Measurements from ENCODE around the gene RHBDL1. TPM values are rescaled to one million over a fixed set of nuclear protein-coding genes. Genes with fewer than 3 reads are reported as not detected.

Gene RHBDL1
- total and polyA plus RNA-seq, 2 experiments from 2014 or later = 8.4 to 10.1 TPM

GRCh38 chr16:630815-631405 lies 44.6 kb upstream of the RHBDL1 start, which contains the start of gene WFIKKN1:
WFIKKN1 (plus strand) TSS chr16:630985; CDS start chr16:631254, 269 bp downstream.
- ATAC-seq (peak; percentile 59), DNase-seq (ENCODE audit: low spot score) (peak; percentile 78)
- peak within 1 kb of the TSS; percentile 89 for H3K27ac Mint-ChIP-seq
- Histone ChIP-seq H3F3A (replicated peaks; ENCODE audit: low read depth) (no peaks in the 10 kb centered on the region), H3K9me2 (ENCODE audit: insufficient read depth) (no peaks in the 10 kb centered on the region), H2AFZ (no peak within 1 kb of the TSS), H3K27ac (ENCODE audit: low read depth) (peak within 1 kb of the TSS; percentile 74; the same call in 1 of the 2 replicates), H3K4me1 (ENCODE audit: insufficient read depth) (peaks cover 13% of the 10 kb centered on the region), H3K4me2 (peak within 1 kb of the TSS; percentile 74), H3K27me3 (ENCODE audit: insufficient read depth) (no peaks in the 10 kb centered on the region), H3K36me3 (ENCODE audit: insufficient read depth) (no peaks in the 10 kb centered on the region), H3K4me3 (peak within 1 kb of the TSS; percentile 51), H4K20me1 (replicated peaks; ENCODE audit: insufficient read depth) (no peaks in the 10 kb centered on the region), H3K79me2 (replicated peaks; ENCODE audit: insufficient read depth) (no peaks in the 10 kb centered on the region; the same call in 1 of the 2 replicates)
- peaks cover 12% of the 10 kb centered on the region for H3K4me1 Mint-ChIP-seq
- H3K9me3 Mint-ChIP-seq = no peaks in the 10 kb centered on the region
- H3K27me3 Mint-ChIP-seq (ENCODE audit: insufficient read depth, low read depth, poor library complexity) = peaks cover 16% of the 10 kb centered on the region
- peak within 1 kb of the TSS; percentile 46; the same call in 2 of the 3 replicates for H3K4me3 Mint-ChIP-seq
- H3K36me3 Mint-ChIP-seq (ENCODE audit: low read depth) = no peaks in the 10 kb centered on the region; the same call in 2 of the 3 replicates
- TF ChIP-seq POLR2AphosphoS5 (IDR thresholded peaks at IDR 0.05; ENCODE audit: low read depth) = peak; percentile 63; the same call in 1 of the 2 replicates
- no peak for TF ChIP-seq JUNB (IDR thresholded peaks at IDR 0.05; ENCODE audit: unreplicated experiment)
- TF ChIP-seq ZNF331 (CRISPR knock-in tag; IDR thresholded peaks at IDR 0.05; ENCODE audit: low read depth) = no peak
- TF ChIP-seq REST (IDR thresholded peaks at IDR 0.05; ENCODE audit: unreplicated experiment) = no peak

GRCh38 chr16:631808-632358 lies 43.6 kb upstream of the RHBDL1 start:
- Mint-ChIP-seq H3K27me3 (ENCODE audit: insufficient read depth, low read depth, poor library complexity) (peaks cover 19% of the 10 kb centered on the region), H3K4me3 (no peak overlapping the region; the same call in 1 of the 3 replicates), H3K9me3 (peaks cover 4% of the 10 kb centered on the region; the same call in 2 of the 3 replicates), H3K4me1 (peaks cover 12% of the 10 kb centered on the region), H3K27ac (no peak overlapping the region), H3K36me3 (ENCODE audit: low read depth) (no peaks in the 10 kb centered on the region)
- H3F3A ChIP-seq (replicated peaks; ENCODE audit: low read depth) = no peaks in the 10 kb centered on the region
- H4K20me1 ChIP-seq (replicated peaks; ENCODE audit: insufficient read depth) = no peaks in the 10 kb centered on the region
- no peaks in the 10 kb centered on the region for H3K36me3 ChIP-seq (ENCODE audit: insufficient read depth)
- TF ChIP-seq ZNF114 (CRISPR knock-in tag; IDR thresholded peaks at IDR 0.05) (no peak), ZNF462 (CRISPR knock-in tag; IDR thresholded peaks at IDR 0.05) (no peak), ETS1 (IDR thresholded peaks at IDR 0.05) (no peak), STAT1 (IDR thresholded peaks at IDR 0.05; ENCODE audit: unreplicated experiment) (no peak), POLR2AphosphoS5 (IDR thresholded peaks at IDR 0.05; ENCODE audit: low read depth) (no peak; the same call in 1 of the 2 replicates), CREB1 (CRISPR knock-in tag; IDR thresholded peaks at IDR 0.05; ENCODE audit: low read depth) (no peak)
- no peak overlapping the region for H2AFZ ChIP-seq
- no peak overlapping the region for H3K27ac ChIP-seq (ENCODE audit: low read depth)
- H3K4me2 ChIP-seq = no peak overlapping the region
- ATAC-seq (no peak), DNase-seq (ENCODE audit: low spot score) (no peak)
- no peaks in the 10 kb centered on the region for H3K9me2 ChIP-seq (ENCODE audit: insufficient read depth)
- peaks cover 13% of the 10 kb centered on the region for H3K4me1 ChIP-seq (ENCODE audit: insufficient read depth)
- no peaks in the 10 kb centered on the region for H3K27me3 ChIP-seq (ENCODE audit: insufficient read depth)
- no peaks in the 10 kb centered on the region; the same call in 1 of the 2 replicates for H3K79me2 ChIP-seq (replicated peaks; ENCODE audit: insufficient read depth)
- no peak overlapping the region for H3K4me3 ChIP-seq
